ENCODE data around the gene TAS2R39.
"Not testable (repeated sequence)": the region's sequence is repeated elsewhere in the genome, so short reads cannot be mapped to it uniquely, and the experiment has no call there.

The TAS2R39 gene

GRCh38 chr7:143183024-143183423 is at the start of gene TAS2R39:
TAS2R39 (plus strand) TSS chr7:143183419; CDS start chr7:143183419, 0 bp downstream.
- no peak for DNase-seq

- DNase-seq = no peak
These were observed 36.1 kb upstream of the TAS2R39 start for GRCh38 chr7:143147070-143147469.

GRCh38 chr7:143148050-143148449 is 35.2 kb upstream of the TAS2R39 start:
- DNase-seq = no peak

- DNase-seq = no peak
These were observed 34.6 kb upstream of the TAS2R39 start for GRCh38 chr7:143148651-143149050.

- not testable (repeated sequence) for DNase-seq
These were observed 32.5 kb upstream of the TAS2R39 start for GRCh38 chr7:143150696-143151095.

- DNase-seq = not testable (repeated sequence)
These were observed 24.6 kb upstream of the TAS2R39 start for GRCh38 chr7:143158617-143159016.

- DNase-seq = no peak
These were observed 11.5 kb upstream of the TAS2R39 start for GRCh38 chr7:143171697-143172096.

- DNase-seq = no peak
These were observed 10.9 kb upstream of the TAS2R39 start for GRCh38 chr7:143172354-143172753.

- no peak for DNase-seq
These were observed 7.1 kb upstream of the TAS2R39 start for GRCh38 chr7:143176128-143176527.

- no peak for DNase-seq
These were observed 5.7 kb upstream of the TAS2R39 start for GRCh38 chr7:143177374-143178119.

- DNase-seq = not testable (repeated sequence)
These were observed 2.4 kb upstream of the TAS2R39 start for GRCh38 chr7:143180771-143181170.

GRCh38 chr7:143181349-143181748 is 1.9 kb upstream of the TAS2R39 start:
- no peak for DNase-seq

GRCh38 chr7:143185551-143185950 is 2.3 kb downstream of the TAS2R39 start:
- DNase-seq = no peak

GRCh38 chr7:143188994-143189393 is 5.8 kb downstream of the TAS2R39 start:
- DNase-seq = no peak

- DNase-seq = no peak
These were observed 10.7 kb downstream of the TAS2R39 start for GRCh38 chr7:143193880-143194279.

- DNase-seq = no peak
These were observed 15.8 kb downstream of the TAS2R39 start for GRCh38 chr7:143199040-143199439.

GRCh38 chr7:143202161-143202560 is 18.9 kb downstream of the TAS2R39 start:
- no peak for DNase-seq

GRCh38 chr7:143203386-143203785 is 20.2 kb downstream of the TAS2R39 start:
- DNase-seq = no peak

GRCh38 chr7:143205560-143206293 is 22.5 kb downstream of the TAS2R39 start:
- DNase-seq = peak; percentile 9 to 20

- DNase-seq = no peak
These were observed 27.3 kb downstream of the TAS2R39 start for GRCh38 chr7:143210541-143210940.

GRCh38 chr7:143213478-143213877 is 30.3 kb downstream of the TAS2R39 start:
- not testable (repeated sequence) for DNase-seq

GRCh38 chr7:143214789-143215679 is 31.8 kb downstream of the TAS2R39 start:
- peak; percentile 36 to 59 for DNase-seq

GRCh38 chr7:143216151-143216550 is 32.9 kb downstream of the TAS2R39 start:
- DNase-seq = no peak

Data from activated CD4-positive, alpha-beta T cell treated with anti-CD3 and anti-CD28 coated beads, Interleukin-2, amount 50 U/mL, for 48 hours (primary cell).